NK-92 (cell line): ENCODE data around the gene RHEX.

ENCODE experiments used
- DNase-seq: peaks from one replicate; lab custom pipeline; 2025; ENCODE audit not compliant: unreplicated experiment; lab: John Stamatoyannopoulos, UW

RHEX gene

GRCh38 chr1:206083750-206084149 lies 30.8 kb downstream of the RHEX start:
- no peak for DNase-seq

- no peak for DNase-seq
Observed at GRCh38 chr1:206087091-206087490, 34.1 kb downstream of the RHEX start.

GRCh38 chr1:206089341-206089740 lies 36.4 kb downstream of the RHEX start:
- no peak for DNase-seq

GRCh38 chr1:206094024-206094423 lies 41.1 kb downstream of the RHEX start:
- DNase-seq: no peak

GRCh38 chr1:206097381-206097780 lies 44.4 kb downstream of the RHEX start:
- no peak for DNase-seq

- DNase-seq: no peak
Observed at GRCh38 chr1:206098242-206098919, 45.4 kb downstream of the RHEX start.

- DNase-seq: no peak
Observed at GRCh38 chr1:206100226-206100815, 47.3 kb downstream of the RHEX start.

- no peak for DNase-seq
Observed at GRCh38 chr1:206101351-206102045, 48.5 kb downstream of the RHEX start.

GRCh38 chr1:206102292-206102936 lies 49.4 kb downstream of the RHEX start:
- DNase-seq: no peak

- no peak for DNase-seq
Observed at GRCh38 chr1:206103979-206104378, 51.0 kb downstream of the RHEX start.

GRCh38 chr1:206105464-206105995 lies 52.6 kb downstream of the RHEX start:
- no peak for DNase-seq

- no peak for DNase-seq
Observed at GRCh38 chr1:206106328-206107167, 53.6 kb downstream of the RHEX start.

- no peak for DNase-seq
Observed at GRCh38 chr1:206107168-206107544, 54.2 kb downstream of the RHEX start.

- DNase-seq: no peak
Observed at GRCh38 chr1:206108635-206109034, 55.7 kb downstream of the RHEX start.

- DNase-seq: no peak
Observed at GRCh38 chr1:206109718-206110117, 56.7 kb downstream of the RHEX start.

- DNase-seq: no peak
Observed at GRCh38 chr1:206110161-206110560, 57.2 kb downstream of the RHEX start.

GRCh38 chr1:206110820-206111219 lies 57.8 kb downstream of the RHEX start:
- DNase-seq: no peak

- no peak for DNase-seq
Observed at GRCh38 chr1:206111271-206111927, 58.4 kb downstream of the RHEX start.

- no peak for DNase-seq
Observed at GRCh38 chr1:206112600-206113301, 59.8 kb downstream of the RHEX start.
